ENCODE data around the gene PARP11. TPM values are rescaled to one million over a fixed set of nuclear protein-coding genes. Genes with fewer than 3 reads are reported as not detected.

Gene PARP11
- total and polyA plus RNA-seq, 2 donors (not counting 1 experiment from before 2014, with no cell fraction given): 6.4 to 26.3 TPM

DNA sequence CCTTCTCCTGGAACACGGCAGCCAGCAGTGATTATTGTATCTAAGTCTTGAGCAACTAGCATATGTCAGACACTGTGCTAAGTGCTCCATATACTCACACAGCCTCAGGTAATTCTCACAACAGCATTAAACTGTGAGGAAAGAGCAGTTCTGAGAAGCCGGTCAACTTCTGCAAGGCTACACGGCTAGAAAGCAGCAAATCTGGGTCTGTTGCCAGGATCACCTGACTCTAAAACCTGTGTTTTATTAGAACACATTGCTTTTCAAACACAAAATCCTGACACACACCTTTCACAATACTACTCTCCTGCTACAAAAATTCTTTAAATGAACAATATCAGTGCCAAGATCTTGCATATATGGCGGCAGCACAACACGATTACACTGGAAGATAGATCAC, 70.5 kb downstream of the PARP11 start:
- CTCF ChIA-PET: interaction anchor here (1.1 to 6.4 kb wide), 8 partner anchors 10 to 503 kb away, joined by 3 to 134 read pairs (median 9); no protein-coding TSS in a partner anchor

DNA sequence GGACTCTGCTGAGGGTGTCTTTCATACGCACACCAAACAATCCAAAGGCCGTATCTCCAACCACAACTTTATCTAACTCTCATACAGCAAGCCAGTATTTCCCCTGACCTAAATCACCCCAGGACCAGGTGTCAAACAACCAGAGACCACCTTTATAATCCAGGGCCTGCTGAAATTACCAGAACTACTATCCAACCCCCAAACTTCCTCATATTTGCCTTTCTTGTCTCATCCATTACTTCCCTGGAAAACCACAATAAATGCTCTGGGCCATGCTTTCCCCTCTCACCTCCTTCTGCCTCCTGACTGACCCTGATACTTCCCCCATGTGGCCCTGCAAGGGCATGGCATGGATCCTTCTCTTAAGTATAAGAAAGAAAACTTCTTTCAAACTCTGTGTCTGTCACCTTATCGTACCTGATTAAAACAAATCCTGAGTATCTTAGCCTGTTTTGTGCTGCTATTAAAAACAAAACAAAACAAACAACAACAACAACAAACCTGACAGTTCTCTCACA, 75.6 kb downstream of the PARP11 start:
- Histone ChIP-seq H3K4me1 (ENCODE audit: control insufficient read depth in 2 of 2, insufficient read depth in 2 of 2, low read length in 2 of 2) (no peaks in the 10 kb centered on the region), H4K20me1 (ENCODE audit: control insufficient read depth, insufficient read depth, low read length, poor library complexity, severe bottlenecking) (no peaks in the 10 kb centered on the region), H3K36me3 (replicated peaks in 1 of 2; ENCODE audit: control extremely low read depth in 1 of 2, control insufficient read depth in 1 of 2, extremely low read depth in 1 of 2, insufficient read depth in 2 of 2, low read length in 1 of 2) (no peaks in the 10 kb centered on the region), H3K4me2 (replicated peaks; ENCODE audit: low read depth, low read length, poor library complexity, severe bottlenecking) (no peak overlapping the region), H3K4me3 (ENCODE audit: control extremely low read depth in 1 of 5, extremely low read depth in 1 of 5, insufficient read depth in 1 of 5, low read depth in 2 of 5, low read length in 4 of 5) (no peak overlapping the region), H3K27ac (ENCODE audit: low read length in 2 of 2) (no peak overlapping the region), H3K9me3 (ENCODE audit: control extremely low read depth in 1 of 3, control insufficient read depth in 2 of 3, insufficient read depth in 1 of 3, low read length in 2 of 3) (no peaks in the 10 kb centered on the region), H3K27me3 (replicated peaks in 1 of 4; ENCODE audit: control extremely low read depth in 1 of 4, control insufficient read depth in 3 of 4, insufficient read depth in 4 of 4, low read length in 3 of 4) (no peaks in the 10 kb centered on the region), H3K9ac (ENCODE audit: low read length) (no peak overlapping the region), H3K79me2 (ENCODE audit: control insufficient read depth, insufficient read depth, low read length) (no peaks in the 10 kb centered on the region), H2AFZ (ENCODE audit: insufficient read depth, low read depth, low read length, poor library complexity, severe bottlenecking) (no peak overlapping the region)
- Mint-ChIP-seq H3K4me1 (no peaks in the 10 kb centered on the region), H3K9me3 (ENCODE audit: insufficient read depth) (no peaks in the 10 kb centered on the region), H3K27me3 (no peaks in the 10 kb centered on the region), H3K4me3 (no peak overlapping the region), H3K27ac (no peak overlapping the region)
- DNase-seq (no peak), ATAC-seq (ENCODE audit: low read depth) (no peak)
- no peak for TF ChIP-seq EZH2 (IDR thresholded peaks at IDR 0.05; ENCODE audit: borderline replicate concordance, insufficient read depth, low read depth, low read length, poor library complexity, severe bottlenecking)
- TF ChIP-seq, protein P1, sequence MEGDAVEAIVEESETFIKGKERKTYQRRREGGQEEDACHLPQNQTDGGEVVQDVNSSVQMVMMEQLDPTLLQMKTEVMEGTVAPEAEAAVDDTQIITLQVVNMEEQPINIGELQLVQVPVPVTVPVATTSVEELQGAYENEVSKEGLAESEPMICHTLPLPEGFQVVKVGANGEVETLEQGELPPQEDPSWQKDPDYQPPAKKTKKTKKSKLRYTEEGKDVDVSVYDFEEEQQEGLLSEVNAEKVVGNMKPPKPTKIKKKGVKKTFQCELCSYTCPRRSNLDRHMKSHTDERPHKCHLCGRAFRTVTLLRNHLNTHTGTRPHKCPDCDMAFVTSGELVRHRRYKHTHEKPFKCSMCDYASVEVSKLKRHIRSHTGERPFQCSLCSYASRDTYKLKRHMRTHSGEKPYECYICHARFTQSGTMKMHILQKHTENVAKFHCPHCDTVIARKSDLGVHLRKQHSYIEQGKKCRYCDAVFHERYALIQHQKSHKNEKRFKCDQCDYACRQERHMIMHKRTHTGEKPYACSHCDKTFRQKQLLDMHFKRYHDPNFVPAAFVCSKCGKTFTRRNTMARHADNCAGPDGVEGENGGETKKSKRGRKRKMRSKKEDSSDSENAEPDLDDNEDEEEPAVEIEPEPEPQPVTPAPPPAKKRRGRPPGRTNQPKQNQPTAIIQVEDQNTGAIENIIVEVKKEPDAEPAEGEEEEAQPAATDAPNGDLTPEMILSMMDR (IDR thresholded peaks at IDR 0.05): no peak
- ChIA-PET POLR2A (no interaction called here), CTCF (interaction anchor here (4.4 kb wide), 1 partner anchor 498 kb away, joined by 39 read pairs; no protein-coding TSS in a partner anchor)
- intact Hi-C loops (cut with micrococcal nuclease): no loop called here
- no CpG with 5 or more reads among the region's 3 CpGs for WGBS (ENCODE audit: insufficient coverage)

More for the DNA sequence above, 70.5 kb downstream of the PARP11 start:
- ATAC-seq (ENCODE audit: low read depth): no peak
- Histone ChIP-seq H3K4me3 (ENCODE audit: control extremely low read depth in 1 of 5, extremely low read depth in 1 of 5, insufficient read depth in 1 of 5, low read depth in 2 of 5, low read length in 4 of 5) (no peak overlapping the region), H3K27ac (ENCODE audit: low read length in 2 of 2) (no peak overlapping the region), H3K79me2 (ENCODE audit: control insufficient read depth, insufficient read depth, low read length) (no peaks in the 10 kb centered on the region), H3K4me2 (replicated peaks; ENCODE audit: low read depth, low read length, poor library complexity, severe bottlenecking) (no peak overlapping the region), H4K20me1 (ENCODE audit: control insufficient read depth, insufficient read depth, low read length, poor library complexity, severe bottlenecking) (no peaks in the 10 kb centered on the region), H2AFZ (ENCODE audit: insufficient read depth, low read depth, low read length, poor library complexity, severe bottlenecking) (no peak overlapping the region), H3K9me3 (ENCODE audit: control extremely low read depth in 1 of 3, control insufficient read depth in 2 of 3, insufficient read depth in 1 of 3, low read length in 2 of 3) (no peaks in the 10 kb centered on the region), H3K4me1 (ENCODE audit: control insufficient read depth in 2 of 2, insufficient read depth in 2 of 2, low read length in 2 of 2) (no peaks in the 10 kb centered on the region), H3K9ac (ENCODE audit: low read length) (no peak overlapping the region), H3K27me3 (replicated peaks in 1 of 4; ENCODE audit: control extremely low read depth in 1 of 4, control insufficient read depth in 3 of 4, insufficient read depth in 4 of 4, low read length in 3 of 4) (no peaks in the 10 kb centered on the region), H3K36me3 (replicated peaks in 1 of 2; ENCODE audit: control extremely low read depth in 1 of 2, control insufficient read depth in 1 of 2, extremely low read depth in 1 of 2, insufficient read depth in 2 of 2, low read length in 1 of 2) (peaks cover 4 to 6% of the 10 kb centered on the region in 2 experiments)
- 98% methylated on average over 4 of the region's 5 CpGs for WGBS (ENCODE audit: insufficient coverage)
- intact Hi-C loops (cut with micrococcal nuclease): no loop called here
- no peak overlapping the region for H3K27ac Mint-ChIP-seq
- H3K9me3 Mint-ChIP-seq (ENCODE audit: insufficient read depth): no peaks in the 10 kb centered on the region
- H3K4me1 Mint-ChIP-seq: no peaks in the 10 kb centered on the region
- TF ChIP-seq EZH2 (IDR thresholded peaks at IDR 0.05; ENCODE audit: borderline replicate concordance, insufficient read depth, low read depth, low read length, poor library complexity, severe bottlenecking): no peak
- TF ChIP-seq, protein P1 (IDR thresholded peaks at IDR 0.05): no peak
- no peaks in the 10 kb centered on the region for H3K27me3 Mint-ChIP-seq
- POLR2A ChIA-PET: no interaction called here
- H3K4me3 Mint-ChIP-seq: no peak overlapping the region
- DNase-seq: no peak
